OCI-M1 (cell line): ENCODE results near the gene CAST.

Source experiments
- DNase-seq: peaks from one replicate; lab custom pipeline; 2025; lab: John Stamatoyannopoulos, UW

Gene CAST

GRCh38 chr5:96821260-96821916, 159.2 kb downstream of the CAST start:
- no peak for DNase-seq

- no peak for DNase-seq
These were observed 160.7 kb downstream of the CAST start for GRCh38 chr5:96822686-96823459.

GRCh38 chr5:96823900-96824380, 161.8 kb downstream of the CAST start:
- no peak for DNase-seq
